Brain microvascular endothelial cell (primary cell): ENCODE measurements around the gene MCIDAS.

Source experiments
- DNase-seq: peaks from one replicate; pipeline ENCODE4 v3.0.0-alpha.2; 2020
- H3K27ac ChIP-seq: fragments of 250-450 bp; sonication (Bioruptor Pico); 2 replicates; pipeline ENCODE4 v1.5.1; 2020; ENCODE audit warnings: mild to moderate bottlenecking, moderate library complexity
- H3K27me3 ChIP-seq: fragments of 250-450 bp; sonication (Bioruptor Pico); replicated peaks from 2 replicates; pipeline ENCODE4 v1.5.1; 2020; ENCODE audit warnings: mild to moderate bottlenecking
- H3K36me3 ChIP-seq: fragments of 250-450 bp; sonication (Bioruptor Pico); replicated peaks from 2 replicates; pipeline ENCODE4 v1.5.1; 2020; ENCODE audit warnings: mild to moderate bottlenecking
- H3K4me3 ChIP-seq: 2 replicates; pipeline ENCODE4 v1.5.1; 2011; ENCODE audit warnings: low read depth, mild to moderate bottlenecking, control low read depth, low read length, moderate library complexity
- CTCF ChIP-seq: IDR thresholded peaks from 2 replicates; pipeline ENCODE4 v1.5.1; 2011; ENCODE audit warnings: low read depth, mild to moderate bottlenecking, moderate library complexity, low read length, control low read depth, inconsistent platforms; ENCODE audit errors: missing control alignments
- in situ Hi-C: cut with HindIII; loops from 2 replicates; pipeline ENCODE4 v1.10.0; 2017; ENCODE audit warnings: low sequenced_read_pairs, low pct_ligation_motif_present

MCIDAS gene

GRCh38 chr5:55218967-55219366 lies 8.1 kb downstream of the MCIDAS start:
- Histone ChIP-seq H3K36me3 (no peaks in the 10 kb centered on the region), H3K4me3 (no peak overlapping the region), H3K27ac (no peak overlapping the region), H3K27me3 (peaks cover 52% of the 10 kb centered on the region)
- DNase-seq: no peak
- no peak for TF ChIP-seq CTCF
- in situ Hi-C loops: no loop called here

- Histone ChIP-seq H3K4me3 (no peak overlapping the region), H3K27me3 (peaks cover 3% of the 10 kb centered on the region), H3K27ac (no peak overlapping the region), H3K36me3 (no peaks in the 10 kb centered on the region)
- in situ Hi-C loops: no loop called here
- TF ChIP-seq CTCF: no peak
- DNase-seq: no peak
Measured at GRCh38 chr5:55211184-55211874, 15.8 kb downstream of the MCIDAS start.

GRCh38 chr5:55205001-55205400 lies 22.1 kb downstream of the MCIDAS start:
- Histone ChIP-seq H3K36me3 (no peaks in the 10 kb centered on the region), H3K27me3 (peaks cover 3% of the 10 kb centered on the region), H3K4me3 (no peak overlapping the region), H3K27ac (no peak overlapping the region)
- in situ Hi-C loops: no loop called here
- no peak for DNase-seq
- no peak for TF ChIP-seq CTCF

GRCh38 chr5:55191165-55191564 lies 36.0 kb downstream of the MCIDAS start:
- in situ Hi-C loops: no loop called here
- Histone ChIP-seq H3K4me3 (no peak overlapping the region), H3K36me3 (no peaks in the 10 kb centered on the region), H3K27me3 (peaks cover 37% of the 10 kb centered on the region), H3K27ac (no peak overlapping the region)
- no peak for TF ChIP-seq CTCF
- no peak for DNase-seq

GRCh38 chr5:55188656-55189540 lies 38.2 kb downstream of the MCIDAS start:
- Histone ChIP-seq H3K36me3 (no peaks in the 10 kb centered on the region), H3K4me3 (no peak overlapping the region), H3K27me3 (peaks cover 37% of the 10 kb centered on the region), H3K27ac (no peak overlapping the region)
- DNase-seq: no peak
- TF ChIP-seq CTCF: no peak
- in situ Hi-C loops: no loop called here
